ENCODE results near the gene PFKFB2. TPM values are rescaled to one million over a fixed set of nuclear protein-coding genes. Genes with fewer than 3 reads are reported as not detected.

Gene PFKFB2
- total and polyA plus RNA-seq, 2 donors (not counting 3 experiments of a cell fraction or from before 2014, with no cell fraction given): 0.70 to 2.0 TPM

- TF ChIP-seq POLR2A (IDR thresholded peaks at IDR 0.05; ENCODE audit: low read depth, low read length) (no peak), FOS (IDR thresholded peaks at IDR 0.05; ENCODE audit: borderline replicate concordance, insufficient read depth, low read length) (no peak), MYC (IDR thresholded peaks at IDR 0.05; ENCODE audit: low read depth, low read length) (no peak), JUN (IDR thresholded peaks at IDR 0.05; ENCODE audit: borderline replicate concordance, insufficient read depth, insufficient read length, low read depth) (no peak), CTCF (IDR thresholded peaks at IDR 0.05; ENCODE audit: extremely low read depth in 1 of 2, insufficient read depth in 1 of 2, low read depth in 1 of 2, low read length in 2 of 2) (no peak), EZH2 (IDR thresholded peaks at IDR 0.05; ENCODE audit: borderline replicate concordance, low read depth, low read length, severe bottlenecking) (no peak), POLR2AphosphoS5 (IDR thresholded peaks at IDR 0.05; ENCODE audit: insufficient read depth, low read depth, low read length) (no peak), MAX (IDR thresholded peaks at IDR 0.05; ENCODE audit: insufficient read depth, insufficient read length) (no peak), GATA2 (IDR thresholded peaks at IDR 0.05; ENCODE audit: insufficient read depth, insufficient read length, low read depth, low read length) (no peak)
- no peak overlapping the region for H3K4me3 ChIP-seq (replicated peaks in 1 of 3; ENCODE audit: insufficient read depth in 1 of 3, low read depth in 1 of 3, low read length in 3 of 3)
- H4K20me1 ChIP-seq (replicated peaks; ENCODE audit: control insufficient read depth, extremely low read depth, insufficient read depth, low read length): no peaks in the 10 kb centered on the region
- no peaks in the 10 kb centered on the region for H3K36me3 ChIP-seq (ENCODE audit: control insufficient read depth in 2 of 2, extremely low read depth in 1 of 2, insufficient read depth in 2 of 2, low read length in 2 of 2)
- H3K4me1 ChIP-seq (ENCODE audit: control insufficient read depth, extremely low read depth, insufficient read depth, low read length): no peaks in the 10 kb centered on the region
- dilution Hi-C loops (cut with MboI; ENCODE audit: extremely low pct_ligation_motif_present, low sequenced_read_pairs) (no loop called here), intact Hi-C loops (cut with micrococcal nuclease) (no loop called here)
- no peak overlapping the region for H3K9ac ChIP-seq (replicated peaks; ENCODE audit: extremely low read depth, insufficient read depth, low read length)
- ChIA-PET POLR2A (no interaction called here), CTCF (interaction anchor here (1.0 to 1.2 kb wide), 3 partner anchors 12 to 26 kb away, joined by 3 read pairs; partner anchors contain the start of gene PFKFB2)
- no peak overlapping the region for H3K27ac ChIP-seq (ENCODE audit: insufficient read depth, low read depth, low read length)
- no peak overlapping the region for H2AFZ ChIP-seq (ENCODE audit: low read depth, low read length)
- DNase-seq (ENCODE audit: low read depth, low spot score): no peak
- H3K9me3 ChIP-seq (replicated peaks; ENCODE audit: control insufficient read depth, insufficient read depth, low read length): no peaks in the 10 kb centered on the region
- BruUV-seq (replicated peaks): no TSS peak
- H3K4me2 ChIP-seq (ENCODE audit: insufficient read depth, low read length): no peak overlapping the region
- H3K79me2 ChIP-seq (ENCODE audit: control insufficient read depth, insufficient read depth, low read length): no peaks in the 10 kb centered on the region
- FAIRE-seq: no peak
- peaks cover 7 to 29% of the 10 kb centered on the region in 2 experiments for H3K27me3 ChIP-seq (ENCODE audit: control insufficient read depth in 2 of 2, insufficient read depth in 2 of 2, low read length in 2 of 2)
- no peaks in the 10 kb centered on the region for H3K9me1 ChIP-seq (replicated peaks; ENCODE audit: control insufficient read depth, extremely low read depth, insufficient read depth, low read length)
These were observed 21.3 kb upstream of the PFKFB2 start for GRCh38 chr1:207031632-207032264.
